ENCODE measurements around the gene ZNF76. TPM values are rescaled to one million over a fixed set of nuclear protein-coding genes. Genes with fewer than 3 reads are reported as not detected.

The ZNF76 gene
- total and polyA plus RNA-seq, 2 of the 13 experiments (the other 11 are each of a cell fraction or from before 2014, with no cell fraction given) = 13.2 to 26.4 TPM

- TF ChIP-seq, protein P1, sequence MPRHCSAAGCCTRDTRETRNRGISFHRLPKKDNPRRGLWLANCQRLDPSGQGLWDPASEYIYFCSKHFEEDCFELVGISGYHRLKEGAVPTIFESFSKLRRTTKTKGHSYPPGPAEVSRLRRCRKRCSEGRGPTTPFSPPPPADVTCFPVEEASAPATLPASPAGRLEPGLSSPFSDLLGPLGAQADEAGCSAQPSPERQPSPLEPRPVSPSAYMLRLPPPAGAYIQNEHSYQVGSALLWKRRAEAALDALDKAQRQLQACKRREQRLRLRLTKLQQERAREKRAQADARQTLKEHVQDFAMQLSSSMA (CRISPR knock-in tag; IDR thresholded peaks at IDR 0.05) = peak; percentile 71; the same call in 1 of the 2 replicates
- TF ChIP-seq ZNF460 (CRISPR knock-in tag; IDR thresholded peaks at IDR 0.05; ENCODE audit: borderline replicate concordance) (no peak), SRSF9 (IDR thresholded peaks at IDR 0.05; ENCODE audit: borderline replicate concordance, insufficient read depth, low read depth, low read length, poor library complexity, severe bottlenecking) (no peak), SATB2 (CRISPR knock-in tag; IDR thresholded peaks at IDR 0.05) (no peak; the same call in 1 of the 2 replicates), ARID2 (CRISPR knock-in tag; IDR thresholded peaks at IDR 0.05; ENCODE audit: borderline replicate concordance) (no peak), HES4 (CRISPR knock-in tag; IDR thresholded peaks at IDR 0.05; ENCODE audit: borderline replicate concordance) (peak; percentile 15; the same call in 1 of the 2 replicates), ZFP82 (CRISPR knock-in tag; IDR thresholded peaks at IDR 0.05; ENCODE audit: borderline replicate concordance) (no peak), ZNF432 (CRISPR knock-in tag; IDR thresholded peaks at IDR 0.05; ENCODE audit: borderline replicate concordance) (no peak), ZNF816 (CRISPR knock-in tag; IDR thresholded peaks at IDR 0.05; ENCODE audit: borderline replicate concordance) (no peak), ZNF572 (CRISPR knock-in tag; IDR thresholded peaks at IDR 0.05) (no peak; the same call in 1 of the 2 replicates), GATAD2A (CRISPR knock-in tag; IDR thresholded peaks at IDR 0.05) (peak; percentile 25; the same call in 1 of the 2 replicates), ATF7-NPFF (CRISPR knock-in tag; IDR thresholded peaks at IDR 0.05; ENCODE audit: low read depth) (peak; percentile 79; the same call in 1 of the 2 replicates), ZNF17 (CRISPR knock-in tag; IDR thresholded peaks at IDR 0.05) (no peak), ZNF773 (CRISPR knock-in tag; IDR thresholded peaks at IDR 0.05; ENCODE audit: borderline replicate concordance) (peak; percentile 95; the same call in 1 of the 2 replicates), ZNF275 (CRISPR knock-in tag; IDR thresholded peaks at IDR 0.05; ENCODE audit: borderline replicate concordance) (peak; percentile 75; the same call in 1 of the 2 replicates), SAFB2 (CRISPR knock-in tag; IDR thresholded peaks at IDR 0.05; ENCODE audit: borderline replicate concordance, low read depth) (no peak), FOXO4 (CRISPR knock-in tag; conservative IDR thresholded peaks at IDR 0.05) (0 out of 2 replicates have a peak, but pooled peaks have one; percentile 83), HOXD1 (CRISPR knock-in tag; IDR thresholded peaks at IDR 0.05) (peak; percentile 91; the same call in 1 of the 2 replicates), ZNF747 (CRISPR knock-in tag; IDR thresholded peaks at IDR 0.05; ENCODE audit: borderline replicate concordance) (no peak), ZMAT3 (CRISPR knock-in tag; conservative IDR thresholded peaks at IDR 0.05) (peak; percentile 86; the same call in 1 of the 2 replicates)
- TF ChIP-seq, protein P2, sequence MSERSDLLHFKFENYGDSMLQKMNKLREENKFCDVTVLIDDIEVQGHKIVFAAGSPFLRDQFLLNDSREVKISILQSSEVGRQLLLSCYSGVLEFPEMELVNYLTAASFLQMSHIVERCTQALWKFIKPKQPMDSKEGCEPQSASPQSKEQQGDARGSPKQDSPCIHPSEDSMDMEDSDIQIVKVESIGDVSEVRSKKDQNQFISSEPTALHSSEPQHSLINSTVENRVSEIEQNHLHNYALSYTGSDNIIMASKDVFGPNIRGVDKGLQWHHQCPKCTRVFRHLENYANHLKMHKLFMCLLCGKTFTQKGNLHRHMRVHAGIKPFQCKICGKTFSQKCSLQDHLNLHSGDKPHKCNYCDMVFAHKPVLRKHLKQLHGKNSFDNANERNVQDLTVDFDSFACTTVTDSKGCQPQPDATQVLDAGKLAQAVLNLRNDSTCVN (CRISPR knock-in tag; IDR thresholded peaks at IDR 0.05; ENCODE audit: borderline replicate concordance) = no peak; the same call in 1 of the 2 replicates
Measured at GRCh38 chr6:35318196-35319171, 58.9 kb downstream of the ZNF76 start (continued).
